ENCODE results near the gene PACS2.

The PACS2 gene

GRCh38 chr14:105375635-105376057 is 61.1 kb downstream of the PACS2 start:
- DNase-seq: no peak

DNA sequence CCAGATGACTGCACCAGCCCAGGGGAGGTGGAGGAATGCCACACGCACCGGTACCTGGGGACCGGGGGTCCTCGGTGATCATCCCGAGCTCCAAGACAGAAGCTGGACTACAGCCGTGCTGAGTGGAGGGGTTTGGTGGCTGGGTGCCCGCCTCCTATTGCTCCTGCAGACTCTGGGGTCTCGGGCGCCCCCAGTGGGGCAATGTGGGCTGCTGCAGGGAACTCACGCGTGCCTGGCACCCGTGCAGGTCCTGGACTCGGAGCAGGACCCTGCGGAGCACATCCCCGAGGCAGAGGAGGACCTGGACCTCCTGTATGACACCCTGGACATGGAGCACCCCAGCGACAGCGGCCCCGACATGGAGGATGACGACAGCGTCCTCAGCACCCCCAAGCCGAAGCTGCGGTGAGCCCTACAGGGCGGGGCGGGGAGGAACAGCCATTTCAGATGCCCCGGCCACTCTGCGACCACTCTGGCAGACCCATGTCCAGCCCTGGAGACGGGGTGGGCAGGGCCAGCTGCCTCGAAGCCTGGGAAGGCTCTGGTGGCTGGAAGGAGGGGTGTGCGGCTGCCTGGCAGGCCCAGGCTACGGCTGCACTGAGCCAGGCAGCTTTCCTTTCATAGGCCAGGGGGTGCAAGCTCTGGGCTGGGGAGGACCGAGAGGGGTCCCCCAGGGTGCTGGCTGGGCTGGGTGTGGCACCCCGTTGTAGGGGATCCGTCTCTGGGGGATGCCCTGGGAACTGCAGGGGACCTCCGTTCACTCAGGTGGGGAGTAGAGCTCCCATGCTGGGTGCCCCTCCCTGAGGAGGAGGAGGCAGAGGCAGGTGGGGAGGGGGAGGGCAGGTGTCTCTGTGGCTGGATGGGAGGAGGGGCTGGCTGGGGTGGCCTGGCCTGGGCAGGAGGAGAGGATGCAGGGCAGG is 62.2 kb downstream of the PACS2 start:
- no peak for DNase-seq

DNA sequence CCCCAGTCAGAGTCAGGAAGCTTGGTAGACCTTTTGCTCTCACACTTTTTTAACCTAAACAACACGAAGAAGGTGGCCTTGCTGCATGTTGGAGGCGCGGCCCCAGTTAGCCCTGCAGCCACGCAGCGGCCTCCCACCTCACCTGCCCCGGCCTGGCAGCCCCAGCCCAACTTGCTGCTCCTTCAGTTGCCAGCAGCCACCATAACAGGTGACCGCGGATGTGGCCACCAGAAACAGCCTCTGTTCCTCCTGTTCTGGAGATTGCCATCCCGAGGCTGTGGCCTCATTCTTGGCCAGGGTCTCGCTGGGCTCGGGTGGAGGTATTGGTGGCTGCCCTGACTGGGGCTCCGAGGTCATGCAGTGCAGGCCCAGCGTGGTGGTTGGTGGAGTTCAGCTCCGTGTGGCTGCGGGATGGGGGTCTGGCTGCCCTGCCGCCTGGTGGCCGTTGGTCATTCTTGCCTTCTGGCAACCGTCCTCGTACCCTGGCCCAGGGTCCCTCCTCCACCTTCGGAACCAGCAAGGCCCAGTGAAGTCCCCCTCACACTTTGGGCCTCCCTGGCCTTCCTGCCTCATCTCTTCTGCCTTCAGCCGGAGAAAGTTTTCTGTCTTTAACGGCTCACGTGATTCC is 63.1 kb downstream of the PACS2 start:
- no peak for DNase-seq

GRCh38 chr14:105378199-105378598 is 63.7 kb downstream of the PACS2 start:
- DNase-seq: no peak

GRCh38 chr14:105378873-105379685 is 64.5 kb downstream of the PACS2 start:
- DNase-seq: no peak

DNA sequence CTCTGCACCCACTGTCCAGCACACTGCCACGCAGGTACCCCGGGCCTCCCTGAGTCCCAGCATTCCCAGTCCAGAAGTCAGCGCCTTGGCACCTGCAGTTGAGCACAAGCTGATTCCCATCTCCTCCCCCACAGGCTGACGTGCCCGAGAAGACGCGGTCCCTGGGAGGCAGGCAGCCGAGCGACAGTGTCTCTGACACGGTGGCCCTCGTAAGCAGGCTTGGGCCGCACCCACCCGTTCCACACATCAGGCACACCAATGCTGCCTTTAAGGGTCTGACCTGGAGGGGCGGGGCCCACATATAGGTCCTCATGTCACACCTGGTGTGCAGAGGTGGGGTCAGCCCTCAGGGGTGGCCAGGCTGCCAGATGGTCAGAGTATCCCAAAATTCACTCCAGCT is 65.4 kb downstream of the PACS2 start:
- no peak for DNase-seq

DNA sequence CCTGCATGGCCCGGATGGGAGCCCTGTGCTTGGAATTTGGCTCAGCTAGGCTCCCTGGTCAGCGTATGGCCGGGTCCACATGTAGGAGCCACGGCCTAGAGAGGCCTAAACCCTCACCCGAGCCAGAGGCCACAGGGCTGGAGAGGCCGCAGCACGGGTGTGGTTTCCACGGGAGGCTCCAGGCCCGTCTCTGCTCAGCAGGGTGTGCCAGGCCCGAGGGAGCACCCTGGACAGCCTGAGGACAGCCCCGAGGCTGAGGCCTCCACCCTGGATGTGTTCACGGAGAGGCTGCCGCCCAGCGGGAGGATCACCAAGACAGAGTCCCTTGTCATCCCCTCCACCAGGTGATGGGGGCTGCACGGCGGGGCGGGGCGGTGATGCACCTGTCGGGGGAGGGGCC is 66.2 kb downstream of the PACS2 start:
- DNase-seq: no peak

DNA sequence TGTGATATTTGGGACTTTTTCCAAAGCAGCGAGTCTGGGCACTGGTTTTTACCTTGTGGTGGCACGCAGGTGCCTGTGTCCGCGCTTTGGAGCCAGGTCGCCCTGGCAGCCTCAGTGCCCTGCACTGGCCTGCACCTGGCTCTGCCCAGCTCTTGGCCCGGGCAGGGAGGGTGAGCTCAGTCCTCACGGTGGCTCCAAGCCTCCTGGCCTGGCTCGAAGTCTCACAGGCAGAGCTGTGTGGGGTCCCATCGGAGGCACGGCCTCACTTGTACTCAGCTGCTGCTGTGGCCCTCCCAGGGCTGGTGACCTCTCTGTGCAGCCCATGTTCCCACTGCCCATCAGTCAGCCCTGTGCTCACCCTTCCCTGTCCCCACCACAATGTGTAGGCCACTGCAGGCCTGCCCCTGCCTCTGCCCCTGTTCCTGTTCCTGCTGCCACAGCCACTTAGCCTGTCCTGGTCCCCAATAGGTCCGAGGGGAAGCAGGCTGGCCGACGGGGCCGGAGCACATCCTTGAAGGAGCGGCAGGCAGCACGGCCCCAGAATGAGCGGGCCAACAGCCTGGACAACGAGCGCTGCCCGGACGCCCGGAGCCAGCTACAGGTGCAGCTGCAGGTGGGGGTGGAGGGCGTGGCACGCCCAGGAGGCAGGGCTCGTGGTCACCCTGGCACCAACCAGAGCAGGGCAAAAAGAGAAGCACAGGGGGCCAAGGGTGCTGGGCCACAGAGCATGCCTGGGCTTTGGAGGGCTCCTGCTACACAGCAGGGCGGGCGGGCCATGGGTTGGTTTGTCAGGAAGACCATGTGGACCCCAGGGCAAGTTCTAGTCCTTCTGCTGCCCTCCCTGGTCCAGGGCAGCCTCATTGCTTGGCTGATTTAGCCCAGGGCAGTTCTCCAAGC is 67.1 kb downstream of the PACS2 start:
- DNase-seq: no peak

GRCh38 chr14:105382343-105383082 is 68.0 kb downstream of the PACS2 start:
- no peak for DNase-seq

- no peak for DNase-seq
These were observed 68.7 kb downstream of the PACS2 start for GRCh38 chr14:105383083-105383730.

DNA sequence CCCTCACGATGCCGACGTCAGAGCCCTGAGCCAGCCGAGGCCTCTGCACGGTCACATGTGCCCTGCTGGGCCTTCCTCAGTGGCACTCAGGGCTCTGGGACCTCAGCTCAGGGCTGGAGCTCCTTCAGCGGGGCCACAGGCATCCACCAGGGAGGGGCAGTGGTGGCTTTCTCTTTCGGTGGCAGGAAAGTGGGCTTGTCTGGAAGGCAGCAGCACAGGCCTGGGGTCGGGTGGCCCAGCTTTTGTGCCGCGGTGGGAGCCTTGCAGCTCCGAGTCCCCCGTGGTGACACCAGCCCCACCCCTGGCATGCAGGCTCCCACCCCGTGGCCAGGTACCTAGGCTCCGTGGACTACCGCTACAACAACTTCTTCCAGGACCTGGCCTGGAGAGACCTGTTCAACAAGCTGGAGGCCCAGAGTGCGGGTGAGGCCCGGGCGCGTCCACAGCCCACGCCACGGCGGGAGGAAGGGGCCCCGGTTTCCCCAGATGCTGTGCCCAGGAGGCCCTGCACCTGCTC is 69.6 kb downstream of the PACS2 start:
- DNase-seq: no peak

DNA sequence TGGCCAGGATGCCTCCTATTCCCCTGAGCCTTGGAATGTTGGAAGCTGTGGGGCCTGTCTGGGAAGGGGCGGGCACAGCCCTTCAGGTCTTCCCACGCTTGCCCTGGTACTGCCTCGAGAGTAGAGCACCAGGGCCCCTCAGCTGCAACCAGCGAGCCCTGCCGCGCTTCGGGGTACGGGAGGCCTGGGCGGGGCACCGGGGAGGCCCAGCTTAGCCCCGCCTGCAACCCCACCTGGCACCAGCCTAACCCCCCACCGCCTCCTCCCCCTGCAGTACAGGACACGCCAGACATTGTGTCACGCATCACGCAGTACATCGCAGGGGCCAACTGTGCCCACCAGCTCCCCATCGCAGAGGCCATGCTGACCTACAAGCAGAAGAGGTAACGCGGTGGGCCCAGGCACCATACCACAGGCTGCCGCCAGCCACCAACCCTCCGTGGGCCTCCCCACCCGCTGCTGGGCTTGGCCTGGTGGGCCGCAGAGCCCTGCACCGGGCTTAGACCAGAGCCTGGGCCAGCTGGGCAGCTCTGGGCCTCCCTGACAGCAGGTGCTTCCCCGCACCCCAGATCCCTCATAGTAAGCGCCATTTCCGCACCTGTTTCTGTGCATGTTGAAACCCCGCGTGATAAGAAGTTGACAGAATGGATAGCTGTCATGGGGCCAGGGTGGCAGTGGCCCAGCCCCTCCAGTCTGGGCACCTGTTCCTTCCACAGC is 70.2 kb downstream of the PACS2 start:
- DNase-seq: no peak

GRCh38 chr14:105385322-105385637 is 70.7 kb downstream of the PACS2 start:
- DNase-seq: no peak

DNA sequence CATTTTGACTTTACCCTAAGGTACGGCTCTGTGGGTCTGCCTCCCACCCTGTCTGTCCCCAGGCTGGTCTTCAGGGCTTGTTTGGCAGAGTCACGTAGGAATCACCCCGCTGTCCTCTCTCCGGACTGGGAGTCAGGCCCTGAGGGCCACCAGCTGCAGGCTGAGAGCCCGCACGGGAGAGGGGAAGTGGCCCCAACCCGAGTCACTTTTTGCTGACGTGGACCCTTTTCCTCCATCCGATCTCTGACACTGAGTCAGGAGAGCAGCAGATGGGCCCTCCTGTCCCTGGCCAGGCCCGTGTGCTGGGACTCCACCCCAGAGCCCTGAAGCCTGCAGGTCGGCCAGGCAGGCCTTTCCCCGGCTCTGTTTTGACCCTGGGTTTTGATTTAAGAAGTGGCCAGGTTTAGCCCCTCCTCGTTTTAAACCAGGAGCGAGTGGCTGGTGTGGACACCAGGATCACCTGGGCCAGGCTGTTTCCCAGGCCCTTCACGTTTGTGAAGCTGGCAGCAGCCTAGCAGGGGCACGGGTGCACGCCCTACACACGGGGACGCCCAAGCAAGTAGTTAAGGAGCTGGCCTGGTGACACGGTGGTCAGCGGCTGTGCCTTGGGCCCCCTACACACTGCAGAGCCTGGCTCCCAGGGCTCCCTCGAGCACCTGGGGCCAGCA is 71.3 kb downstream of the PACS2 start:
- no peak for DNase-seq

- no peak for DNase-seq
These were observed 72.3 kb downstream of the PACS2 start for GRCh38 chr14:105386581-105387529.

GRCh38 chr14:105387530-105387922 is 73.0 kb downstream of the PACS2 start:
- DNase-seq: no peak

DNA sequence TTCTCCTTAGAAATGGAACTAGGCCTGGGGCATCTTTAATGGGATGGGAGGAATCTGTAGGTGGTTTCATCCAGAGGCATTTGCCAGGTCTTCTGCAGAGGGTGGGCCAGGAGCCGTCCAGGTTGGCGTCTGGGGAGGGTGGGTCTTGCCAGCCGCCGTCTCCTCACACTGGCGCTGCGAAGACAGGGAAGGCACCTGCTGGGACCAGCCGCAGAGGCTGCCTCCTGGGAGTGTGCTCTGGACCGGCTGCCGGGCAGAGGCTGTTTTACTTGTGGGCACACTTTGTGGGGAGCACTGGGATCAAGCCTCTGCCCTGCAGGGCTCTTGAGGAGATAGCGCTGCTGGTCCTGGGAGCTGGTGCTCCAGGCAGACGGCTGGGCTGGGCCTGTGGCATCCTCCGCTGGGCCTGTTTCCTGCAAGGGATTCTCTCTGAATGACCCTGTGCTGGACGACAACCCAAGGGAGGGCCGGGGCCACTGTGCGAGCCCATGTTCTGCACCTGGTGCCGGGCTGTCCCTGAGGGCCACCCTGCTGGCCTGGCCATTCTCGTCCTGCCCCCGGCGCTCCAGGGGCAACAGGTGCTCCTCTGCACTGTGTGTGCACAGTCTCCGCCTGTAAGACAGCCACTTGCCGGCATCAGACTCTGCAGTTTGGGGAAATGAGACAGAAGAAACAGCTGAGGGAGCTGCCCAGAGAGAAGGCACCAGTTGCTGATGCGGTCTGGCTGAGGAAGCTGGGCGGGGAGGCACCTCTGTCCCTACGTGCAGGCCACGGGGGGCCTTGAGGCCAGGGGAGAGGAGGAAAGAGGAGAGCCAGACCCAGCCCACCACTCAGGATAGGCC is 73.8 kb downstream of the PACS2 start:
- no peak for DNase-seq

DNA sequence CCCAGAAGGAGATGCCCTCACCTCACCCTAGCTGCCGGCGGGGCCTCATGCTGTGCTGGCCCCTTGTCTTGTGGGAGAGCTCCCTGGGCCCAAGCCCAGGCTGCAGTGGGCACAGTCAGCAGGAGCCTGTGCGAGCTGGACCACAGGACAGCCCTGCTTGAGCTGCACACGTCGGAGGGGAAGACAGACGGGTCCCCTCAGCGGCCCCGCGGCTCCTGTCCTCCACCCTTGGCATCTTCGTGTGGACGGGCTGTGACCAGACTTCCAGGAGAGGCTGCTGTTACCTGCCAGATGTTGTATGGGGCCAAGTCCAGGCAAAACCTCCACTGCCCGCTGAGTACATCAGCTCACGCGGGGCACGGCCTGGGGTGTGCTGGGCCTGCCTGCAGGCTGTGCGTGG is 74.4 kb downstream of the PACS2 start:
- DNase-seq: no peak

Measured in eye (tissue), 1 donor.